ENCODE measurements around the gene RNF151.
A peak's percentile ranks its signal among the peaks of the same experiment; 100 is the strongest.
"Not testable (repeated sequence)": the region's sequence is repeated elsewhere in the genome, so short reads cannot be mapped to it uniquely, and the experiment has no call there.

RNF151 gene

DNA sequence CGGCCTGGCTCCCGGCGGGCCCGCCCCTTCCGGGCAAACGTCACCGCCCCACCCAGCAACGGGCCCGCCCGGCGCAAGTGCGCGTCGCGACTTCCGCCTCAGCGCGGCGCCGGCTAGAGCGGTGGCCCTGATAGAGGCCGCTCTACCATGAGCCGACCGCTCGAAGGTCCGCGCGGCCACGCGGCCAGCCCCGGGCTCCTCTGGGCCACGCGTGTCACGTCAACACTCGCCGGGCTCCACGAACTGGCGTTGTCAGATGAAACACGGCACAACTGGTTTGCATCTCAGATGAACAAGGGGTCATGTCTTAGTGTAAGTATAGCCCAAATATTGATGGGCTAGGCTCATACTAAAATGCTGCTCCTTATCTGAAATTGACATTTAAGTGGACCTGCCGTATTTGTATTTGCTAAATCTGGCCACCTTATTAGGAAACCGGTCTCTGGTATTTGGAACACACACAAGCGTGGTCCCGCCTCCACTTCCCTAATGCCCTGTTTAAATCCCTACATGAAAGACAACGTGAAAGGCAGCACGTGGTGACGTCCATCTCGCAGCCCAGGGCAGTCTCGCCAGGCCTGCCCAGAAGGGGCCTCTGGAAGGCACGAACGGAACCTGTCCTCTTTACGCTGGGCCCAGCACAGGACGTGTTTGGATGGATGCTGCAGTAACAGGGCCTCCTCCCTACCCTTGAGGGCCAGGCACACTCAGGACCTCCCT is 43.3 kb downstream of the RNF151 start, which contains the start of gene ZNF598:
Gene ZNF598 (minus strand): TSS at position 31 of the 720 bp plus-strand sequence.
- peak; percentile 69 for DNase-seq

GRCh38 chr16:2011726-2012125 is 45.1 kb downstream of the RNF151 start:
- not testable (repeated sequence) for DNase-seq

GRCh38 chr16:2013527-2013926 is 46.9 kb downstream of the RNF151 start:
- DNase-seq: no peak

DNA sequence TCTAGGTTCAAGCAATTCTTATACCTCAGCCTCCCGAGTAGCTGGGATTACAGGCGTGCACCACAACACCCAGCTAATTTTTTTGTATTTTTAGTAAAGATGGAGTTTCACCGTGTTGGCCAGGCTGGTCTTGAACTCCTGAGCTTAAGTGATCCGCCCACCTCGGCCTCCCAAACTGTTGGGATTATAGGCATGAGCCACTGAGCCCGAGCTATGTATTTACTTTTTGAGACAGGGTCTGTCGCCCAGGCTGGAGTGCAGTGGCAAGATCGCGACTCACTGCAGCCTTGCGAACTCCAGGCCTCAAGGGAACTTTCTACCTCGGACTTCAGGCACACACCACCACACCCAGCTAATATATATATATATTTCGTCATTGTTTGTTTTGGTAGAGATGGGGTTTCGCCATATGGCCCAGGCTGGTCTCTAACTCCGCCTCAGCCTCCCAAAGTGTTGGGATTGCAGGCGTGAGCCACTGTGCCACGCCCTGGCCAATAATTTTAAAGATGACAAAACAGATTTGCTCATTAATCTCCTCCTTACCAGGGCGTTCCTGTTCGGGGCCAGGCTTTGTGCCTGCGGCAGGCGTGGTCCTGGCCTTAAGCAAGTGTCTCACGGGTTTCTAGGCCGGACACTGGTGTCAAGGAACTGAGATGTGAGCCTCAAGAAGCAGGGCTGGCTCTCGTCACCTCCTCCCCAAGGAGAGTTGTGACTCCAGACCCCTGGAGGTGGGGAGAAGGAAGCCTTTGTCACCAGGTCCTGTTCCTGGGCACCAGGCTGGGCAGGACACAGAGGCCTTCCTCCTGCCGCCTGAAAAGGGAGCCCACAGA is 48.7 kb downstream of the RNF151 start:
- no peak for DNase-seq

DNA sequence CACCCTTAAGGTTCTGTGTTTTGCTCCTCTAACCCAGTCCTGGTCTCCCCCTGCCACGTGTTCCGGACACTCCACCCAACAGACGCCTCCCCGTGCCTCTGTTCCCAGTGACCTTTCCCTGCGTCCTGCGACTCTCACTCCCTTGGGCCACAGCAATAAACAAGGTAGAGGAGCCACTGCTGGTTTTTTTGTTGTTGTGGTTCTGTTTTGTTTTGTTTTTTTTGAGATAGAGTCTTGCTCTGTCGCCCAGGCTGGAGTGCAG is 49.2 kb downstream of the RNF151 start:
- no peak for DNase-seq

- no peak for DNase-seq
Measured at GRCh38 chr16:2016407-2016922, 49.8 kb downstream of the RNF151 start.

Measured in activated gamma-delta T cell (primary cell).